Retinal pigment epithelial cell (primary cell): ENCODE results near the gene OGFR.
"Not testable (repeated sequence)": the region's sequence is repeated elsewhere in the genome, so short reads cannot be mapped to it uniquely, and the experiment has no call there.

Experiments used
- DNase-seq: peaks from one replicate; pipeline ENCODE4 v3.0.0-alpha.2; 2010; ENCODE audit warnings: low read depth
- H3K4me3 ChIP-seq: 2 replicates; pipeline ENCODE4 v1.5.1; 2011; ENCODE audit warnings: mild to moderate bottlenecking, low read length, control low read depth, moderate library complexity
- TF ChIP-seq, protein P1 (sequence below): conservative IDR thresholded peaks from 2 replicates; pipeline ENCODE4 v1.5.1; 2011; ENCODE audit warnings: low read depth, low read length, control low read depth, inconsistent platforms

OGFR gene

DNA sequence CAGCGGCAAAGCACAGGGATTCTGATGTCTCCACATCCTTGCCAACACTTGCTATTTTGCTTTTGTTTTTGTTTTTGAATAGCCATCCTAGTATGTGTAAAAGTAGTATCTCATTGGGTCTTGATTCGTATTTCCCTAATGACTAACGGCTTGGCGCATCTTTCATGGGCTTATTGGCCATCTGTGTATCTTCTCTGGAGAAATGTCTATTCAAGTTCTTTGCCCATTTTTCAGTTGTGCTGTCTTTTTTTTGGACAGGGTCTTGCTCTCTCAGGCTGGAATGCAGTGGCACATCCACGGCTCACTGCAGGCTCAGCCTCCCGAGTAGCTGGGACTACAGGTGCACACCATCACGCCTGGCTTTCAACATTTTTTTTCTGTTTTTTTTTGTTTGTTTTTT, 39.5 kb downstream of the OGFR start:
- TF ChIP-seq, protein P1, sequence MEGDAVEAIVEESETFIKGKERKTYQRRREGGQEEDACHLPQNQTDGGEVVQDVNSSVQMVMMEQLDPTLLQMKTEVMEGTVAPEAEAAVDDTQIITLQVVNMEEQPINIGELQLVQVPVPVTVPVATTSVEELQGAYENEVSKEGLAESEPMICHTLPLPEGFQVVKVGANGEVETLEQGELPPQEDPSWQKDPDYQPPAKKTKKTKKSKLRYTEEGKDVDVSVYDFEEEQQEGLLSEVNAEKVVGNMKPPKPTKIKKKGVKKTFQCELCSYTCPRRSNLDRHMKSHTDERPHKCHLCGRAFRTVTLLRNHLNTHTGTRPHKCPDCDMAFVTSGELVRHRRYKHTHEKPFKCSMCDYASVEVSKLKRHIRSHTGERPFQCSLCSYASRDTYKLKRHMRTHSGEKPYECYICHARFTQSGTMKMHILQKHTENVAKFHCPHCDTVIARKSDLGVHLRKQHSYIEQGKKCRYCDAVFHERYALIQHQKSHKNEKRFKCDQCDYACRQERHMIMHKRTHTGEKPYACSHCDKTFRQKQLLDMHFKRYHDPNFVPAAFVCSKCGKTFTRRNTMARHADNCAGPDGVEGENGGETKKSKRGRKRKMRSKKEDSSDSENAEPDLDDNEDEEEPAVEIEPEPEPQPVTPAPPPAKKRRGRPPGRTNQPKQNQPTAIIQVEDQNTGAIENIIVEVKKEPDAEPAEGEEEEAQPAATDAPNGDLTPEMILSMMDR: no peak
- DNase-seq: no peak
- no peak overlapping the region for H3K4me3 ChIP-seq

DNA sequence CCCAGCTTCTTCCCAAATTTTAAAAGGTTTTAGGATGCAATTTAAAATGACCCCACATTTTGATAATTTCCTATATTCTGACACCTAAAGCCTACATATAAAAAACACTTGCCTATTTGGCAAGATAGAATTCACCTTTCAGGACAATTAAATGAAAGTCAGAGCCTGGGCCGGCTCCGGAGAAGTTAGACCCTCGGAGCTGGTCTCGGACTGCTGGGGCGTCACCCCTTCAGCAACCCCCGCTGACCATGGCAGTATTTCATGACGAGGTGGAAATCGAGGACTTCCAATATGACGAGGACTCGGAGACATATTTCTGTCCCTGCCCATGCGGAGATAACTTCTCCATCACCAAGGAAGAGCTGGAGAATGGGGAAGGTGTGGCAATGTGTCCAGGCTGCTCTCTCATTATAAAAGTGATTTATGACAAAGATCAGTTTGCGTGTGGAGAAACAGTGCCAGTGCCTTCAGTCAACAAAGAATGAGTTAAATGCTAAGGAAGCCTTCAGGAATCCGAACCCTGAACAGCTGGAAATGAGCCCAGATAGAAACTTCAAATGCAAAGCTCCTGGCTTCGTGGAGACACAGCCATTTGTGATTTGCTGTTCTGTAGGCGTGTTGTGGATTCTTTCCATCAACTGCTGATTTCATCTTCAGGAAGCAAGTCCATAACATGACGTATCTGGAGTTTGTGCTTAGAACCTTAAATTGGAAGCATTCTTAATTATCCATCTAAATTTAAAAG, 41.0 kb downstream of the OGFR start:
- DNase-seq: no peak
- H3K4me3 ChIP-seq: no peak overlapping the region
- TF ChIP-seq, protein P1: no peak

DNA sequence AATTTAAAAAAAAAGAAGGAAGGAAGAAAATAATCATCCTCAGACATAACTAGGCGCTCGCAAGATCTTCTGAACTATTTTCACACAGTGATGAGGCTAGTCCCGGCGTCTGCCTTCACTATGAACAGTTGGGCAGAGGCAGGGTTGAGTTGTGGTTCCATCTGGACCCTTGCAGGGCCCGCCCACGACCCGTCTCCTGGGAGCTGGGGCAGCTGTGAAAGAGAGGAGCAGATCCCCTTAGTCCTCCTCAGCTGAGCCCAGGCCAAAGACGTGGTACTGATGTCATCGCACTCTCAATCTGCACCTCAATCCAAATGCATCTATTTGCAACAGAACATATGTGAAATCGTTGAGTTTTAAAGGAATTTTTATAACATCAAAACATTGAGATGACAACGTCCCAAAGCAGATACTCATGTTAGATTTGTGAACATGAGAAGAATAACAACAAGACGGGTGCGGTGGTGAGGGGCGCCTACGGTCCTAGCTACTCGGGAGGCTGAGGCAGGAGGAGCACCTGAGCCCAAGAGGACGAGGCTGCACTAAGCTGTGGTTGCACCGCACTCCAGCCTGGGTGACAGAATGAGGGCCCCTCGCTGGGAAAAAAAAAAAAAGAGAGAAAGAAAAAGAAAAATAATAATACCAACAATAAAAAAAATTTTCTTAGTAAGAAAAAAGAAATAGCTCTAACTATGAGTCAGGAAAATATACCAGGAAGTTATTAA, 41.7 kb downstream of the OGFR start:
- no peak for DNase-seq
- TF ChIP-seq, protein P1: no peak
- H3K4me3 ChIP-seq: no peak overlapping the region

DNA sequence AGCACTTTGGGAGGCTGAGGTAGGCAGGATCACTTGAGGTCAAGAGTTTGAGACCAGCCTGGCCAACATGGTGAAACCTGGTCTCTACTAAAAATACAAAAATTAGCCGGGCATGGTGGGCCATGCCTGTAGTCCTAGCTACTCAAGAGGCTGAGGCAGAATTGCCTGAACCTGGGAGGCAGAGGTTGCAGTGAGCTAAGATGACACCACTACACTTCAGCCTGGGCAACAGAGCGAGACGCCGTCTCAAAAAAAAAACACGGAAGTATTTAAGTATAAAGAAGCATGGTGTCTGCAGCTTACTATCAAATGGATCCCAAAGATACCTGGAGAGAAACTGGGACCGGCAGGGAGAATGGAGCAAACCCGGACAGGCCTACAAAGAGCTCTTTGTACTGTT, 44.3 kb downstream of the OGFR start:
- DNase-seq, H3K4me3 ChIP-seq: not testable (repeated sequence)

DNA sequence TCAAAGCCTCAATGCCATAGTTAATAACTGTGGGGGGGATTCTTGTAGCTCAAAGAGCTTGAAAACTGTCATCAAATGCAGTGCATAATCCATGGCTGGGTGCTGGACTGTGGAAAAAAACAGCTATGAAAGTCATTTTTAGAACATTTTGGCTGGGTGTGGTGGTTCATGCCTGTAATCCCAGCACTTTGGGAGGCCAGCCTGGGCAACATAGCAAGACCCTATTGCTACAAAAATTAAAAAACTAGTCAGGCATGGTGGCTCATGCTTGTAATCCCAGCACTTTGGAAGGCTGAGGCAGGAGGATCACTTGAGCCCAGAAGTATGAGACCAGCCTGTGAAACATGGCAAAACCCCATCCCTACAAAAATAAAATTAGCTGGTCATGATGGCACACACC, 44.8 kb downstream of the OGFR start:
- DNase-seq: no peak
- TF ChIP-seq, protein P1: no peak
- no peak overlapping the region for H3K4me3 ChIP-seq

DNA sequence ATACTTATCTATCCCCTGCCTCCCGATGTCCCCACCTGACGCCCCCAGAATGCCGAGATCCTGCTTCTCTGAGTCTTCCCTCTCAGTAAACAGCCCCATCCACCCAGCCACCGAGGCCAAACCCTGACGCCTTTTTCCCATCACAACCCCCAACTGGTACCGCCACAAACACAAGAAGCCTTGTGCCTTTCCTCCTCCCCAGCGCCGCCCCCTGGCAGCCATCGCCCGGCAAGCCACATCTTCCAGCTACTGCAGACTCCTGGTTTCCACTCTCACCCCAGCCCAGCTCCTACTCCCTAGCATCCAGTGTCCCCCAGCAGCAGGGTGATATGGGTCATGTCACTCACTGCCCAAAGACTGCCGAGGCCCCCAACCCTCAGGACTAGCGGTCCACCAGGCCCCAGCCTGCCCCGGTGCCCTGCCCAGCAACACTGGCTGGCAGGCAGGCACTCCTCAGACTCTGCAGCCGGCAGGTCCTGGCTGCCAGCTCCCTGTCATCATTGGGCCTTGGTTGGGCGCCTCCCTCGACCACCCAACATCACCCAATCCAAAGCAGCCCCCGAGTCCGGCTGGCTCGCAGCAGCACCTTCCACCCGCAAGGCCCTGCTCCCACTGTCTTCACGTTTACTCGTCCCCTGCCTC, 45.8 kb downstream of the OGFR start:
- TF ChIP-seq, protein P1: no peak
- no peak for DNase-seq
- no peak overlapping the region for H3K4me3 ChIP-seq

DNA sequence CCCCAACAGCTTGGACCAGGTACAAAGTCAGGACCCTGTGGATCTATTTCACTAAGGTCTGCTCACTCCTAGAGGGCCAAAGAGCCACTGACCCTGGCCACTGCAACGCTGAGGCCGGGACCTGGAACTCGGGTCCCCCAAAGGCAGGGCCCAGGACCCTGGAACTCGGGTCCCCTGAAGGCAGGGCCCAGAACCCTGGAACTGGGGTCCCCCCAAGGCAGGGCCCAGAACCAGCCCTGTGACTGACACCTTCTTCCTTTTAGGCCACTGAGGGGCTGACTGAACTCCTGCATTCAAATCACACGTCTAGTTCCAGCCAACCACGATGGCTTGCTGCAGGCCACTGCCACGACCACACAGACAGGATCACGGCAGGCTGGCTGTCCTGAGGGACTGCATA, 47.6 kb downstream of the OGFR start:
- no peak for DNase-seq
- H3K4me3 ChIP-seq: no peak overlapping the region
- TF ChIP-seq, protein P1: no peak
